GM19455 (cell line): ENCODE results near the gene DDX51.

Source experiments
- ATAC-seq: cut with Tn5 transposase; IDR thresholded peaks from one replicate; pipeline ENCODE4 v1.9.1; 2021; ENCODE audit not compliant: unreplicated experiment

Gene DDX51

DNA sequence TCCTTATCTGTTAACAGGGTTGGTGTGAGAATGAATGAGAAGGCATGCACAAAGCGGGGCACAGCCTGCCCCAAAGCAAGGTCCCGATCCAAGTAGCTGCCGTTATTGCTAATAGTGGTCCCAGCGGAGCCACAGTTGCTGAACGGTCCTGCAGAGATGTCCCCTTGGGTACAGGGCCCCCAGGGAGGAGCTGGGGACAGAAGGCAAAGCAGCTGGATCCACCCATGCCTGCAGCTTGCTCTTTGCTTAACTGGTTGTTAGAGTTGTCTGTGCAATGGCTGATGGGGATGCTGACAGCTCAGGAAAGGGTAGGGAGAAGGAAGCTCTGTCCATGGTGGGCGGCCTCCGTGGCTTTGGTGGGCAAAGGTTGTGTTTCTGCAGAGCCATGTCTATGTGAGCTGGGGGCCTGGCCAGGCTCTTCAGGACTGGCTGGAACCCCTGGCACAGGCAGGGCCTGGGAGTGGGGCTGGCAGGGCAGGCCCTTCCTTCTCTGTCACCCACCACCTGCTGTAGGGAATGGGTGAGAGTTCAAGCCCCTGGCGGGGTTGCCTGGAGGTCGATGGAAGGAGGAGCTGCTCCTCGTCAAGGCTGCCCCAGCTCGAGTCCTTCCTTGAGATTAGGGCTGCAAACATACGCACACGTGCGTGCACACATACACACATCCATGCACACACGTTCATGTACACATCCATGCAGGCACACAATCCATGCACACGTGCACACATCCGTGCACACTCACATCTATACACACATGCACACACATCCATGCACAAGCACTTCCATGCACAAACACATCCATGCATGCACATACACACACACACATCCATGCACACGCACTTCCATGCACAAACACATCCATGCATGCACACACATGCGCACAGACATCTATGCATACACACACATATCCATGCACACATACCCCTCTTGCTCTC lies 35.6 kb upstream of the DDX51 start:
- no peak for ATAC-seq

DNA sequence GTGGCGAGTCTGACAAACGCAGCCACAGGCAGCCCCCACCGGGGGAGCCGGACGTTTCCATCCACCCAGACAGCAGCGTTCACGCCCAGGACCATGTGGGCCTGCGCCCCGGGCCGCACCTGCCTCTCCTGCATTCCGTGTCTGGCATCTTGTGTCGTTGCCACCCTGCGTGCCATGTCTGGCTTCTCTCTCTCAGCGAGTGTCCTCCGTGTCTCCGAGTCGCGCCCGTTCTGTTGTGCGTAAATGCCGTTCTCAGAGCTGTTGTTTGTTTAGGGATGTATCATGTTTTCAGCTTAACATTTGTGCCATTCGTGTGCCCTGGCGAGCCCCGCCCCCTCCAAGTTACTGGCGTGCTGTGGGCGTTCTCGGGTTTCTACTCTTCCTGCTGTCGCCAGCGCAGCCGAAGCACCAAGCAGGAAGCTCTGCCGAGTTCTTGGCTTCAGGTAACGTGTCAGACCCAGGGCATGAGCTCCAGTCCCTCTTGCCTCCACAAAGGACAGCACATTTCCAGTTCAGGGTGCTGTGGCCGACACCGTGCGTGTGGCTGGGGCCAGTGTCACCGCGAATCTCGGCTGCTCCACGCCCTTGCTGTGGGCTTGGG lies 34.8 kb upstream of the DDX51 start:
- ATAC-seq, result no peak

DNA sequence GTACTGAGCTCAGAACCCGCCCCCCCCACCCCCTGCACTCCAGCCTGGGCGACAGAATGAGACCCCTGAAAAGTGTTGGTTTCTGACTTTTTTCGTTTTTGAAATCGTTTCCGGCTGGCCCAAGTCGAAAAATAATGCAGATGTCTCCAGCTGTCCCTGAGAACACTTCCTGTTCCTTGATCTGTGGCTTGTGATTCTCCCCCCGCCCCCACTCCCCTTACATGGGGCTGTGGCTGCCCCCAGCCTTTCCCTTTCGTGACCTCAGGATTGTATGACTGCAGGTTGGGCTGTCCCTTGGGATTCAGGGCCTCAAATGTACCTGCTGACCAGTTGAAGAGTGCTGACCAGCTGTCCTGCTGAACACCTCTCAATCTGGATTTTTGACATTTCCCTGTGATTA lies 34.2 kb upstream of the DDX51 start:
- no peak for ATAC-seq

DNA sequence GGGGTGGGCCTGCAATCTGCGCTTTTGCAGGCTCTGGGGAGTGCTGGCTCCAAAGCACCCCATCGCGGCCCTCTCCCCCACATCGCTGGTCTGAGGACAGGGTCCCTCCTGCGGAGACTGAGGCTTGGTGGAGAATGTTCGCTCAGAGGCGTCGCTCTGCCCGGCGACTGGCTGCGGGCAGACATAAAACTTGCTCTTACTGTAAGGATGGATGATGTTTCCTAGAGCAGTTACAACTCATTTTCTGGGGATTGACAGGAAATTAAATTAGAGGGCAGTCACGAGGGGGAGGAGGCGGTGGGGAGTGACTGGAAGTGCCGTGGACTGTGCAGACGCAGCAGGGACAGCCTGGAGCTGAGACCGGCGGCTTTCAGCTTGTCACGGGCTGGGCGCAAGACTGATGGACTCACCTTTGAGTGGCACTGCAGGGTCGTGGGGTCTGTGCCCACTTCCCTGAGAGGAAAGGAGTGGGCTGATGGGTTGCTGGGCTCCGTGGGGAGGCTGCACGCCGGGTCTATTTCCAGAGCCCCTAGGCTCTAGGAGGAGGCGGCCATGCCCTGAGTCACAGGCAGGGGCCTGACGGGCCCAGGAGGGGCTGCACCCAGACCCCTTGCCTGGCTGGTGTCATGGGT lies 32.9 kb upstream of the DDX51 start:
- no peak for ATAC-seq

DNA sequence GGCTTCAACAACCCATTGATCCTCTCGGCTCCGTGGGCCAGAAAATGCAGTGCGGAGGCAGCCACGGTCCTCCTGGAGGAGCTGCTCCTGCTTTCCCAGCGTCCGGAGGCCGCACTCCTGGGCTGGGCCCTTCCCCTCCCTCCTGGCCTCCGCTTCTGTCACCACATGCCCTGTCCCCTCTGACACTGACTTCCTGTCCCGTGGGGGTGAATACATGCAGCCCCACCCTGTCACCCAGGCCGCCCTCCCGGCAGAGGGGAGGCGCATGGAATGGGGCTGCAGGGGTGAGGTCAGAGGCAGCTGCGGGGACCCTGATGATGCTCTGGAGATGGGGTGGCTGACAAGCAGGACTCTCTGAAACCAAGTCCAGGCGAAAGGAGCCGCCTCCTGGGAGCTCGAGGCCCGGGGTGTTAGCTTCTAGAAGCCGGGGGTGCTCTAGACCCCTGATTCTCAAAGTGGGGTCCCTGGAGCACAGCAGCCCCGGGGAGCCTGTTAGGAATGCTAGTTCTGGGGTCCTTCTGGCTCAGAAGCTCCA lies 32.3 kb upstream of the DDX51 start:
- no peak for ATAC-seq

DNA sequence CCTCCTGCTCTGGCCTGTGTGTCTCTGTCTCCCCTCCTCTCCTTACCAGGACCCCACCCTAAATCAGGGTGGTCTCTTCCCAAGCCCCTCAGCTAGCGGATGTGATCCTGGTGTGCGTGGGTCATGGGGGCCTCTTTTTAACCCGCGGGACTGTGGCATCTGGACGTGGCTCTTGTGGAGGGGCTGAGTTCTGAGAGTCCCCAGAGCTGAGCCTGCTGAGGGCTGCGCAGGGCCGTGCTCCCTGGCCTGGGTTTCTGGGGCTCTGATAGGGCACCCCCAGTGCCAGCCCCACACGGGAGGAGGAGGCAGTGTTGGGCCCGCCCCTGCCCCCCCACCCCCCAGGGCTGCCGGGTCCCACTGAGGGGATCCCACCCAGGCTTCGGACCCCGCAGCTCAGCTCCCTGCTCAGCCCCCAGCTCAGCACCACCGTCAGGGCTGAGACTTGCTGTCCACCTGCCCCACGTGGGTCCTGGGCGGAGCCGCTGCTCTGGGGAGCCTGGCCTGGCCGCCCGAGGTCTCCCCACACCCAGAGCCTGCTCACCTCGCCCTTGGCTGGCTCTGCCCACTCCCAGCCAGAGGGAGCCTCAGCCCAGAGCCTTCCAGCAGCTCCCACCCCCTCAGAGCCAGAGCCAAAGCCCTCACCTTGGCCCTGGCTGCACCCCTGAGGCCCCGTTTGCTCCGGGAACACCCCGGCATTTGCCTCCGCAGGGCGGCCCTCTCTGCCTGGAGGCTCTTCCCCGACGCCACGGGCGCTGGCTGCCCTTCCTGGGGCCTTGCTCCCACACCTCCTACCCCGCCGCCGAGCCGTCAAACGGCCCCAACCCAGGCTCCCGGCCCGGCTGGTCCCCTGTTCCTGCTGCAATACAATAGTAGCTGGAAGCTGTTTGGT lies 31.6 kb upstream of the DDX51 start:
- ATAC-seq, result no peak

DNA sequence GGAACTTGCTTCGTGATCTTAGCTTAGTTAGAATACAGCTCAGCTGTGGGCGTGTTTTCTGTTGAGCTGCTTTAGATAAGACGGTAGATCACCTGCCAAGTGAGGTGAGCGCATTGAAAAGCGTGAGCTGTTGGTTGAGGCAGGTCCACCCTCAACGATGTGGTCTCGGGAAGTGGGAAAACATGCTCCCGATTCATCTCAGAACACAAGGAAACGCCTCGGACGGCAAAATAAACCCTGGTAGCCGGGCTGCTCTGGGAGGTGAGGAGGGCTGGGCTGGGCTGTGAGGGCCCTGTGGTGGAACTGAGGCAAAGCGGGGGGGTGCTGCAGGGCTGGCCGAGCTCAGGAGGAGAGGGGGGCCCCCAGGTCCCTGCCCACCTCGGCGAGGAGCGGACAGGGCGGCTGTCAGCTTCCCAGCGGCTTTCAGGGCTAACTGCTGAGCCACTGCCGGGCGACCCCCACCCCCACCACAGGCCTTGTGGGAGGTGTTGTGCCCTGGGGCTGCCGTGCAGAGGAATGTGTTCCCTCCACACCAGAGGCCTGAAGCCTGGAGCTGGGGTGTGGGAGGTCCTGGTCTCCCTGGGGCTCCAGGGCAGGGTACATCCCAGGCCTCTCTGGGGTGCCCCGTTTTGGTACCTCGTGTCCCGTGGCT lies 30.8 kb upstream of the DDX51 start:
- ATAC-seq, result no peak

DNA sequence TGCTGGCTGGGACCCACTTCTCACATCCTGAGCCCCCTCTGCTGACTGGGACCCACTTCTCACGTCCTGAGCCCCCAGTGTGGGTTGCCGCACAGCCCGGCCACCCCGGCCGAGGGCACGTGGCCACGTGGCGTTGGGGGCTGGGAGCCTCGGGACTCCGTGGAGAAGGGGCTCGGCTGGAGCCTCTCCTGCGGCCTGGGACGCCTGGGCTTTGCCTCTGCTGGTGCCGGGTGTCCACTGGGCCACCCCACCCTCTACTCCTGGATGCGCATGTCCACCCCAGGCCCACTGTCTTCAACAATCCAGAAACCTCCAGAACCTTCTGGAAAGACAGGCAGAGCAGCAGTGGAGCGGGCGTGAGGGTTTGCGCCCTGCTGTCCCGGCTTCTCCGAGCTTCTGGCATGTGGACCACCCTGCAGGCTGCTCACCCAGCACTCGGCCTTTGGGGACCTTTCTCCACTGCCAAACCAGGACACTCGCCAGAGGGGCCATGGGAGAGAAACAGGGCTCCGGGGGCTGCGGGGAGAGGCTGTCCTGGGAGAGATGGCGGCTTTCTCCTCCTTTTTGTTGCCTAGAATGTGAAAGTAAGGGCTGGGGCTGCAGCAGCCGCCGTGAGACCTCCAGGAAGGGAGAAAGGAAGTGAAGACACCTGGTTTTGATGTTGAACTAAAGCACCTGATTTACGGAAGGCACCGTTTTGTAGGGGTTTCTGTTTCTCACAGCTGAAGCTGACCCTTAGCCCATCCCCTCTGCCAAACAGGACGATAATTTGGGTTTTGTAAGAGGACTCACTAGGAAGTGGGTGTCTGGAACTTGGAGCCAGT lies 30.1 kb upstream of the DDX51 start:
- ATAC-seq, result no peak

DNA sequence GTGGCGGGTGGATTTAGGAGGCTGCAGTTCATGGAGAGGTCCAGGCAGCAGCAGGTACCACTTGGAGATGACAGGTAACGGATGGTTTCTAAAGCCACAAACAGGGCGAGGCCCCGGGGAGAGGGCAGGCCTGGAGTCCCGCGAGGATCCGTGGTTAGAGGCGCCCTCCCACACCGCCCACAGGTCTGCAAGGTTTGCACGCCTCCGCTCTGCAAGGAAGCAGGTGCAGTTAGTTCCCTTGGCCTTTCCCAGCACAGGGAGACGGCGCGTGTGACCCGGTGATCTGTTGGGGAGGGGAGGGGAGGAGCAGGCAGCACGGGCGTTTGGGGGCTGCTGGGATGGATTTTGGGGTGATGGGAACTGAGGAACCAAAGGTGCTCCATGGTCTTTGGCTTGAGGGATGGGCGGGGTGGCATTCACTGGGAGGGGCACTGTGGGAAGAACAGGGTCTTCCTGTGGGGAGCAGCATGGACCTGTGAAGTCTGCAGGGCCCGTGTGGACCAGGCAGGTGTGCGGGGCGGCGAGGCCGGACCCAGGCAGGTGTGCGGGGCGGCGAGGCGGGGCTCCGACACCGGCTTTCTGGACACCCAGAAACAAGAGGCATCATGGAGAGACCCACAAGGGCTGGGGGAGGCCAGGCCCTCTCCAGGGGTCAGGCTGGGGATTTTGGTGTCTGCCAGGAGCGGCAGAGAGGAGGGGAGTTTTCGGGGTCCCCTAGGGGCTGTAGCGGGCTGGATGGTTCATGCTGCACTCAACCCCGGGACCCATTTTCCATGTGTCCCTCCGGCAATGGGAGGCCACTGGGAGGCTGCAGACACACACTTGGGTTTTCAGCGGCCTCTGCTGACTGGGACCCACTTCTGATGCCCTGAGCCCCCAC lies 29.3 kb upstream of the DDX51 start:
- no peak for ATAC-seq

DNA sequence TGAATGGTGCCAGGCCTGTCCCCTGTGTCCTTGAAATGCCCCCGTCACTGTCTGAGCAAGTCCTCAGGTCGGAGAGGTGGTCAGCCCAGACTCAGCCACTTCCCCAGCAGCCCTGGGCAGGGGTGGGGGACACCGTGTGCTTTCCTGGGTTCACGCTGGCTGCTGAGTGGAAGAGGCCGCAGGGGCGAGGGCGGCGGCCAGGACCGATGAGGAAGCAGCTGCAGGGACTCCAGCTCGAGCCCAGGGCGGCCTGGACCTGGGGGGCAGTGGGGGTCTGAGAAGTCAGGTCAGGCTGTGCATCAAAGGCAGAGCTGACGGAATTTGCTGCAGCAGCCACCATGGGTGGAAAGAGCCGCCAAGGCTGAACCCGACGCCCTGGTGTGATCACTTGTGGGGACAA lies 28.5 kb upstream of the DDX51 start:
- no peak for ATAC-seq

DNA sequence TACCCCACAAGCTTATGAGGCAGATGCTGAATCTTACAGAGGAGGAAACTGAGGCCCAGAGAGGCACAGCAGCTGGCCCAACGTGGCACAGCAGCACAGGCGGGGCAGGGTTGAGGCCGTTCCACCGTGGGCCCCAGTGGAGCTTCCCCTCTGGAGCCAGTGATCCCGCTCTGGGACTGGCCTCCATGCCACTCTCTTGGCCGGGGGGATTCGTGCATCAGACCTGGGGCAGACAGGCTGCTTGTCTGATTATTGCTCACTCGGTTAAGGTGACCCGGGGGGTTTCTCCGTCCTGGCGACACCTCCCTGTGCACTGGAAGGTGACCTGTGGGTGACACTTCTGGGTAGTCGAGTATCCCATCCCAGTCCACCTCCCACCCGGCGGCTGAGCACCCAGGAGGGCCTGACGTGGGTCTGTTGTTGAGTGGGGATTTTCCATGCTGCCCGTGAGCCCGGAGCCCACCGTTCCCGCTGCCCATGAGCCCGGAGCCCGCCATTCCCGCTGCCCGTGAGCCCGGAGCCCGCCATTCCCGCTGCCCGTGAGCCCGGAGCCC lies 27.9 kb upstream of the DDX51 start:
- ATAC-seq, result no peak

DNA sequence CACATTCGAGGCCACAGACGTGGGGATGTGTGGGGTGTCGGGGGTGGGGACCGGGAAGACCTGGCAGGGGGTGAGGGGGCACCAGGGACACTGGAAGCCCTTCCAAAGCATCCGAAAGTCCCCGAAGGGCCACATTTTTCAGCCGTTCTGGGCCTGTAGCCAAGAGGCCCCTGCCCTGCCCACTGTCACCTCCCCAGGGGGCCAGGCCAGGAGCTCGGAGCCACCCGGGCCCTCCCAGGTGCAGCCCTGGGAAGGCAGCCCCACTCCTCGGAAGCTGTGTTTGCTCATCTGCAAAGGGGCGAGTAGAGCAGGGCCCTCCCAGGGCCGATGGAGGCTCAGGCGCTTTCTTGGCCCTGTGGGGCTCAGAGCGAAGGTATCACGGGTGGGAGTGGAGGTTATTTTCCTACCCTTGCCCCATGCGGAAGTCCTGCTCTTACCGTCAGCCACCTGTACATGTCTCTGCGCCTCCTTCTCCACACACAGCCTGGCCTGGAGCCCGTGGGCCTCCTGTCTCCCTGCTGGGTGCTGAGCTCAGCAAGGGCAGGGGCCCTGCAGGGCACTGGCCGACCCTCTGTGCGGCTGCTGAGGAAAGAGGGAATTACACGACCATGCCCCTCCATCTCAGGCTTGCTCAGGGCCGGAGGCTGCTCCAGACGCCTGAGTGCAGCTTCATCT lies 27.3 kb upstream of the DDX51 start:
- no peak for ATAC-seq

DNA sequence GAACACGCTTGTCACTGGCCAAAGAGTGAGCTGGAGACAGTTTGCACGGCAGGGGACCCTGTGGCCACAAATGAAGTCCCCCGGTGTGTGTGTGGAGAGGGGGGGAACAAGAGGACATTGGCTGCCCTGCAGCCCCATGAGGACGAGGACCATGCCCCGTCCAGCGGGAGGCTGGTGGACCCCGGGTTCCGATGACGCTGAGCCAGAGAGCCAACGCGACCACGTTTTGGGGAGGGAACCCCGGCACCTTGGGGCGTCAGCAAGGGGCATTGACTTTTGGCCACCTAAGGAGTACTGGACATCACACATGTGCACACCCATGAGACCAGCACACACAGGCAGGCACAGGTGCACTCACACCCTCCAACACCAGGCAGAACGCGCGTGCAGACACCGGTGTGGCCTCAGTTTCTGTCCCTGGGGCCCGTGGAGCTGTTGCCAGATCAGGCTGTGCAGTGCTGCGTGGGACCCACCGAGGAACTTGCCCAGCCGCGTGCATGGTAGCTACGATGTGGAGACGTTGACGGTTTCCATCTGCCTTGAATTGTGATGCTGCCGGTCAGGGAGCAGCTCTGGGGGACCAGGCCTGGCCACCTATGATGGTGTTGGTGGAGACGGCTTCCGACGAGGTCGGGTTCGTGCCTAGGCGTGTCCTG lies 26.6 kb upstream of the DDX51 start:
- ATAC-seq, result no peak

DNA sequence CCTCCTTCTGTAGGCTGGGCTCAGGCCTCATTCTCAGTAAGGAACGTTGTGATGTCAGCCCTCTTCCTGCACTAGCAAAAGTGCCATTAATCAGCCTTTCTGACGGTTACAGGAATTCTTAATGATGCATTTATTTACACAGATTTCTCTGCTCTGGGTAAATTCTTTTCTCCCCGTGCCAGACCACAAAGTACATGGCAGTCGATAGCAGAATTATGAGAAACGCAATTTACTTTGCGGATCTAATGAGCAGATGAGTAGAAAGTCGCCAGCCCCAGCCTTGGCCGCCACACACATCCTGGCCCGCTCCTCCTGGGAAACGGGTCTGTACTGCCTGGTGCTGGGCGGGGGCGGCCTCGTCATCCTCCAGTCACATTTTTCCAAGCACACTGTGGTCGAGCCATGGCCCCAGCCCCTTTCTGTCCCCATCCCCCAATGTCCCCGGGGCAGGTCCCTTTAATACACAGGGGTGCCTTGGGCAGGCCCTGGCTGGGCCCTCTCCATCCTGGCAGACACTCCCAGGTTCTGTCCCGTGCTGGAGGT lies 26.0 kb upstream of the DDX51 start:
- ATAC-seq, result no peak

DNA sequence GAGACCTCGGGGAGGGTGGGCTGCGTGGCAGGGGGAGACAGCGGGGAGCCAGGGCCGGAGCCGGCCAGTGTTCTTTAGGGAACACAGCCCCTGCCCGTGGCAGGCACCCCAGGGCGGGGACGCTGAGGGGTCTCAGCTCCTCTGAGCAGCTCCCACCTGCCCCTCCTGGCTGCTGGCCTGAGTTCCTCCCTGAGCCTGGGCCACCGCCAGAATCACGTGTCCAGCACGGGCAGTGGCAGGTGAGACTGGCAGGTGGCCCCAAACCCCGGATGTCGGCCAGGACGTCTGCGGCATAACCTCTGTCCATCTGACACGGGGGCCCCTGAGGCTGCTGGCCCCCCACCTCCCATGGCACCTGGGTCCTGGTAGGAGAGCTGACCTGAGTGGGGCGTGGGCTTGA lies 25.3 kb upstream of the DDX51 start:
- ATAC-seq, result no peak

DNA sequence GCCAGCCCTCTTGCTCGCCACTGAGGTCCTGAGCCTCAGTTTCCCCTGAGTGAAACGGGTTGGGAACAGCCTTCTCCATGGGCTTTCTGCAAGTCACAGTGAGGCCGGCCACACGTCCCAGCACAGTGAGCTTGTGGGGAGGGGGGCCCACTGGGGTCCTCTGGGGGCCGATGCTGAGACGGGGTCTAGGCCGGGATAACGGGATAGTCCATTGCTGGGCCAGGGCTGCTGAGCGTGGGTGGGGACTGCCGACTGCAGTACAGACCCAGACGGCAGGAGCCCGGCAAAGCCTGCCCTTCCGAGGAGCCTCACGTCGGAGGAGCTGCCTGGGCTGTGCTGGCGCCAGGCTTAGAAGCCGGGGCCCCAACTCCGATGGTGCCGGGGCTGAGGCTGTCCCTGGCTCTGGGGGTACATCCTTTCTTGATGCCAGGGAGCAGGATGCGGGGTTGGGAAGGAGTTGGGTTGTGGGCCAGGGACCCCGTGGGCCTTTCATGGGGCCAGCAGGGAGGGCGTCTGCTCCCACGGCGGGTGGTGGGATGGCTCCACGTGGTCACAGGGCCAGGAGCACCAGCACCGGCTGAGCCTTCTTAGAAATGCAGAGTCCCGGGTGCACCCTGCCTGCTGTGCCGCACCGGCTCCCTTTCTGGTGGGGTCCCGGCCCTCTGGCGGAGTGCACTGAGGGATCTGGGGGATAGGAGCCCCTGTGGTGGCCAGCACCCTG lies 24.4 kb upstream of the DDX51 start:
- no peak for ATAC-seq
